ENCODE results near the gene MAPRE3.

MAPRE3 gene

DNA sequence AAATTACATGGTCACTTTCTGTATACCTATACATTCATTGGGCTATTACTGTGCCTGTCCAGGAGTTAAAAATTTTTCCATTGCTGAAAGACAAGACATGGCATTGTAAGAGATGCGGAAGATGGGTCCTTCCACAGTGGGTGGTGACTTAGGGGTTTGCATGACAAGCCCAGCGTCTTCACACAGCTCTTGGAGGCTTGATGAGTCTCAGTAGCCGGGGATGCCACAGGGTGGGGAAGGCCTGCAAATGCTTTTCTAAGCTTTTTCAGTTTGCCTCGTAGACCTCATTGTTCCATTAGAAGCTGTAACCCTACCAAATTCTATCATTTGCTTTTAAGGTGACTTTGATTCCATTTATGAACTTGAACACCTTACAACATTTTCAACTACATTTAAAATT is 18.1 kb upstream of the MAPRE3 start:
- TF ChIP-seq, protein P1, sequence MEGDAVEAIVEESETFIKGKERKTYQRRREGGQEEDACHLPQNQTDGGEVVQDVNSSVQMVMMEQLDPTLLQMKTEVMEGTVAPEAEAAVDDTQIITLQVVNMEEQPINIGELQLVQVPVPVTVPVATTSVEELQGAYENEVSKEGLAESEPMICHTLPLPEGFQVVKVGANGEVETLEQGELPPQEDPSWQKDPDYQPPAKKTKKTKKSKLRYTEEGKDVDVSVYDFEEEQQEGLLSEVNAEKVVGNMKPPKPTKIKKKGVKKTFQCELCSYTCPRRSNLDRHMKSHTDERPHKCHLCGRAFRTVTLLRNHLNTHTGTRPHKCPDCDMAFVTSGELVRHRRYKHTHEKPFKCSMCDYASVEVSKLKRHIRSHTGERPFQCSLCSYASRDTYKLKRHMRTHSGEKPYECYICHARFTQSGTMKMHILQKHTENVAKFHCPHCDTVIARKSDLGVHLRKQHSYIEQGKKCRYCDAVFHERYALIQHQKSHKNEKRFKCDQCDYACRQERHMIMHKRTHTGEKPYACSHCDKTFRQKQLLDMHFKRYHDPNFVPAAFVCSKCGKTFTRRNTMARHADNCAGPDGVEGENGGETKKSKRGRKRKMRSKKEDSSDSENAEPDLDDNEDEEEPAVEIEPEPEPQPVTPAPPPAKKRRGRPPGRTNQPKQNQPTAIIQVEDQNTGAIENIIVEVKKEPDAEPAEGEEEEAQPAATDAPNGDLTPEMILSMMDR (conservative IDR thresholded peaks at IDR 0.05) = no peak
- H3K27ac ChIP-seq = no peak overlapping the region

DNA sequence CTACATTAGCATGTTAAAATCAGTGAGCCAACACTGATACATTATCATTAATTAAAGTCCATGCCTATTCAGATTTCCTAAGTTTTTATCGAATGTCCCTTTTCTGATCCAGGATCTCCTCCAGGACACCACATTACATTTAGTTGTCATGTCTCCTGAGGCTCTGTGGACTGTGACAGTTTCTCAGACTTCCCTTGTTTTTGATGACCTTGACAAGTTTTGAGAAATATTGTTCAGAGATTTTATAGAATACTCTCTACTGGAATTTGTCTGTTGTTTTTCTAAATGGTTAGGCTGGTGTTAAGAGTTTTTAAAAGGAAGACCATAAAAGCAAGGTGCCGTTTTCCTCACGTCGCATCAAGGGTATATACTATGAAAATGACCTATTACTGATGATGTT is 16.3 kb upstream of the MAPRE3 start:
- TF ChIP-seq, protein P1 (conservative IDR thresholded peaks at IDR 0.05) = no peak
- no peak overlapping the region for H3K27ac ChIP-seq

DNA sequence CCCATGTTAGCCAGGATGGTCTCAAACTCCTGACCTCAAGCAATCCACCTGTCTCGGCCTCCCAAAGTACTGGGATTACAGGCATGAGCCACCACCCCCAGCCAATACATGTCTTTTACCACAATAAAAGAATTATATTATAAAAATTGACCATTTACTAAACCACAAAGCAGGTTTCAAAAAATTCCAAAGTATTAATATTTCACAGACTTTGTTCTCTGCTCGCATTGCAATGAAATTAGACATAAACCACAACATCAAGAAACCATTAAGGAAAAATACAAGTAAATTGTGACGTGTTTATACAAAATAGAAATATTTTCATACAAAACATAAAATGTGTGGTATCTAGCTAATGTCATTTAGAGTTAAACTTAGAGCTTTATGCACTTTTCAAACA is 13.4 kb upstream of the MAPRE3 start:
- no peak overlapping the region for H3K27ac ChIP-seq
- TF ChIP-seq, protein P1 (conservative IDR thresholded peaks at IDR 0.05) = no peak

DNA sequence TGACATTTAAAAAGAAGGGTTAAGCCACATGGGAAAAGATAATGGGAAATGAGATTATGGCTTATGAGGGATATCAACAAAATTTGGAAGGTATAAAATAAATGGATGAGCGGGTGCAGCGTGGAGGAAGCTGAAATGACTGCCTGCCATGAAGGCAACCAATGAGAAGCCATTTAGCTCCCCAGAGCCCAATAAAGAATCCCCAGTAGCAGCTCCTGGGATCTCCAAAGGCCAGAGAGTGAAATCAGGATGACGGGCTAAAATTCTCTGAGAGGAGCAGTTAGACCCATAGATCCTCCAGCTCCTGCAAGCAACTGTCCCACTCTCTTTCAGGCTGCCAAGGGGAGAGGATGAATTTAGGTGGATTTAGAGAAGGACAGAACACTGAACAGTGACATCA is 12.9 kb upstream of the MAPRE3 start:
- H3K27ac ChIP-seq = no peak overlapping the region
- TF ChIP-seq, protein P1 (conservative IDR thresholded peaks at IDR 0.05) = no peak

DNA sequence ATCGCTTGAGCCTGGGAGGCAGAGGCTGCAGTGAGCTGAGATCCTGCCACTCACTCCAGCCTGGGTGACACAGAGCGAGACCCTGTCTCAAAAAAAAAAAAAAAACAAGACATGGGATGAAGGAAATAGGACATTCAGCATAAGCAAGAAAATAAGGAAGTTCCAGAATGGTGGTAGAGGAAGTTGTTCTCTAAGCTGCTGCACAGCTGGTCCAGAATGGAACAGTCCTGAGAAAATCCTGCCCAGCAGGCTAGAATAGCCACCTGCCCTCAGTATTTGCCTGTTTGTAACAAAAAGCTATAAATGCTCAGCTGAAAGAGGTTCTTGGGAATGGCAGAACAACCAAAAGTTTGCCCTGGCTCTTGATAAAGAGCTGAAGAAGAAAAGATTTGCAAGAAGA is 11.1 kb upstream of the MAPRE3 start:
- no peak overlapping the region for H3K27ac ChIP-seq
- TF ChIP-seq, protein P1 (conservative IDR thresholded peaks at IDR 0.05) = no peak

DNA sequence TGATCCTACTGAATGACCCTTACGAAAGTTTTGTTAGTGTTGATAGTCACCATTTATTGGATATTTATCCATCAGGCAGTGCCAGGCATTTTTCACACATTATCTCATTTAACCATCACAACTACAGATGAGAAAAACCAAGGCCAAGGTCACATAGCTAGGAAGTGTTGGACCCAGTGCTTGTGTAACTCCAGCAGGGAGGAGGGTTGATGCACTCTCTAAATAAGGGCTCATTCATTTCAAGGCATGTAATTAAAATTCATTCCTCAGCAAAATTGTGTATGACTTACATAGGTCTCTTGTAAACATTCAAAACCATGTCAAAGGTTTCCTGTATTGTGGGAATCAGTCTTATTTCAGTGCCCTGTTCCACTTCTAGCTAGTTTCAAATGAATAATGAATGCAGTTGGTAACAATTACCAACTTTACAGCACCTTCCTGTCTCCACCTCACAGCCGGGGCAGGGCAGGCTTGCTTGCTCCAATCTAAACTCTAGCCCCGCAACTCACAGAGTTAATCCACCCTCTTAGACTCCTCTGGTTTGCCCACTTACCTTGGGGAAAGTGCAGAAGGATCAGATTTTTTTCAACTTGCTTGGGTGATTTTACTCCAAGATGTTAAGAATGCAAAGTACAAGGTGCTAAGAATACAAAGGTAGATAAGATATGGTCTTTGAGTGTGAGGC is 5.8 kb upstream of the MAPRE3 start:
- TF ChIP-seq, protein P1 (conservative IDR thresholded peaks at IDR 0.05) = no peak
- no peak overlapping the region for H3K27ac ChIP-seq

DNA sequence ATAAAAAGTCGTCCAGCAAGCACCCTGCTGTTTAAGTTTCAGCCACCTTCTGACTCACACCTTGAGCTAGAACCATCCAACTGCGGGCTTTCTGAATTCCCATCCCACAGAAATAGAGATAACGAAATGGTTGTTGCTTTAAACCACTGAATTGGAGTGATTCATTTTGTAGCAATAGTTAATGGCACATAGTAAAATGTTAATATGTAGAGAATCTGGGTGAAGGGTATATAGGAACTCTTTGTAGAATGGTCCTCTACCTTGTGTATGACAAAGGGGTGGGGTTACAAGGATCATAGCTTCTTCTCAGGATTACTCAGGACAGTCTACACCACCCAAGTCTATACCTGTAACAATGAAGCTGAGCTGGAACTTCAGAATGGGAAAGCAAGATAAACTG is 2.4 kb upstream of the MAPRE3 start:
- H3K27ac ChIP-seq = no peak overlapping the region
- TF ChIP-seq, protein P1 (conservative IDR thresholded peaks at IDR 0.05) = no peak

All from VCaP (cell line).